HG02938 (cell line): ENCODE measurements around the gene MAPK6.

Experiments used
- ATAC-seq: cut with Tn5 transposase; IDR thresholded peaks from one replicate; pipeline ENCODE4 v1.9.1; 2021; ENCODE audit warnings: mild to moderate bottlenecking, moderate library complexity; ENCODE audit not compliant: unreplicated experiment

The MAPK6 gene

GRCh38 chr15:52010633-52011595 lies 8.1 kb upstream of the MAPK6 start:
- ATAC-seq, result no peak

GRCh38 chr15:52011711-52012144 lies 7.3 kb upstream of the MAPK6 start:
- no peak for ATAC-seq

- no peak for ATAC-seq
These were observed 6.8 kb upstream of the MAPK6 start for GRCh38 chr15:52012210-52012609.

GRCh38 chr15:52013151-52013791 lies 5.7 kb upstream of the MAPK6 start:
- peak; percentile 42 for ATAC-seq

- ATAC-seq, result no peak
These were observed 4.4 kb upstream of the MAPK6 start for GRCh38 chr15:52014616-52015015.

- ATAC-seq, result no peak
These were observed 2.7 kb upstream of the MAPK6 start for GRCh38 chr15:52016316-52016715.

- no peak for ATAC-seq
These were observed 775 bp upstream of the MAPK6 start for GRCh38 chr15:52018244-52018643.

GRCh38 chr15:52019394-52020220 lies 588 bp downstream of the MAPK6 start:
- peak; percentile 48 for ATAC-seq

GRCh38 chr15:52020221-52021085 lies 1.4 kb downstream of the MAPK6 start:
- ATAC-seq, result no peak

- ATAC-seq, result peak; percentile 28
These were observed 2.2 kb downstream of the MAPK6 start for GRCh38 chr15:52021128-52021671.

- no peak for ATAC-seq
These were observed 3.0 kb downstream of the MAPK6 start for GRCh38 chr15:52021892-52022540.

- no peak for ATAC-seq
These were observed 4.3 kb downstream of the MAPK6 start for GRCh38 chr15:52023169-52023922.

GRCh38 chr15:52028431-52029093 lies 9.5 kb downstream of the MAPK6 start:
- no peak for ATAC-seq

GRCh38 chr15:52030010-52030409 lies 11.0 kb downstream of the MAPK6 start:
- no peak for ATAC-seq

GRCh38 chr15:52031556-52031955 lies 12.5 kb downstream of the MAPK6 start:
- no peak for ATAC-seq

GRCh38 chr15:52037889-52038505 lies 19.0 kb downstream of the MAPK6 start:
- no peak for ATAC-seq

- ATAC-seq, result no peak
These were observed 21.1 kb downstream of the MAPK6 start for GRCh38 chr15:52039925-52040781.
